Tibial nerve (tissue), 4 donors: ENCODE measurements around the gene DOK7.

Experiments
- EP300 ChIP-seq, 2 donors: sonication (generic); formaldehyde crosslinking; IDR thresholded peaks; one replicate each; pipeline ENCODE4 v1.6.1; 2017; ENCODE audit warnings: antibody characterized with exemption in 2 of 2, mild to moderate bottlenecking in 1 of 2
- POLR2A ChIP-seq, 2 donors: fragments of 450-650 bp; IDR thresholded peaks; one replicate each; pipeline ENCODE4 v1.6.1; 2017; ENCODE audit warnings: antibody characterized with exemption in 2 of 2, mild to moderate bottlenecking in 2 of 2, moderate library complexity in 2 of 2
- TF ChIP-seq, protein P1 (sequence below), 5 experiments: fragments of 200-600 bp in 3 of 5; fragments of 450-650 bp in 2 of 5; sonication (generic) in 3 of 5; IDR thresholded peaks; one replicate each; pipeline ENCODE4 v1.5.1; 2016 to 2019; ENCODE audit warnings: antibody characterized with exemption in 5 of 5, mild to moderate bottlenecking in 3 of 5, moderate library complexity in 2 of 5

DNA sequence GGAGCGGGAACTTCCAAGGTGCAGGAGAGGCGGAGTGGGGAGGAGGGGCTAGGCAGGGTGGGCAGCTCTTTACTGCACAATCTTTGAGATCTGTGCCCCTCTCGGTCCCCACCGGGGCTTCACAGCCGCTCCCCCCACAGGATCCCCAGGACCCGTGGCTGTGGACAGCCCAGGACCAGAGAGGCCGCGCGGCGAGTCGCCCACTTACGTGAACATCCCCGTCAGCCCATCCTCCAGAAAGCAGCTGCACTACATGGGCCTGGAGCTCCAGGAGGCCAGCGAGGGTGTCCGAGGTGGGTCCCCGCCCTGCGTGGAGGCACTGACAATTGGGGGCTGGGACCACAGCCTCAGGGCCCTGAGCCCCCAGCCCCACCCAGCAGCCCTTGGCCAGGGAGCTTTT lies 37.0 kb downstream of the DOK7 start:
- TF ChIP-seq, protein P1, sequence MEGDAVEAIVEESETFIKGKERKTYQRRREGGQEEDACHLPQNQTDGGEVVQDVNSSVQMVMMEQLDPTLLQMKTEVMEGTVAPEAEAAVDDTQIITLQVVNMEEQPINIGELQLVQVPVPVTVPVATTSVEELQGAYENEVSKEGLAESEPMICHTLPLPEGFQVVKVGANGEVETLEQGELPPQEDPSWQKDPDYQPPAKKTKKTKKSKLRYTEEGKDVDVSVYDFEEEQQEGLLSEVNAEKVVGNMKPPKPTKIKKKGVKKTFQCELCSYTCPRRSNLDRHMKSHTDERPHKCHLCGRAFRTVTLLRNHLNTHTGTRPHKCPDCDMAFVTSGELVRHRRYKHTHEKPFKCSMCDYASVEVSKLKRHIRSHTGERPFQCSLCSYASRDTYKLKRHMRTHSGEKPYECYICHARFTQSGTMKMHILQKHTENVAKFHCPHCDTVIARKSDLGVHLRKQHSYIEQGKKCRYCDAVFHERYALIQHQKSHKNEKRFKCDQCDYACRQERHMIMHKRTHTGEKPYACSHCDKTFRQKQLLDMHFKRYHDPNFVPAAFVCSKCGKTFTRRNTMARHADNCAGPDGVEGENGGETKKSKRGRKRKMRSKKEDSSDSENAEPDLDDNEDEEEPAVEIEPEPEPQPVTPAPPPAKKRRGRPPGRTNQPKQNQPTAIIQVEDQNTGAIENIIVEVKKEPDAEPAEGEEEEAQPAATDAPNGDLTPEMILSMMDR (IDR thresholded peaks at IDR 0.05), result no peak
- no peak for TF ChIP-seq POLR2A (IDR thresholded peaks at IDR 0.05)
- TF ChIP-seq EP300 (IDR thresholded peaks at IDR 0.05), result no peak
